Activated T-cell treated with anti-CD3 and anti-CD28 coated beads, Interleukin-2, amount 50 U/mL, for 1 hour (primary cell): ENCODE data around the gene MUC6.

Source experiments
- DNase-seq: peaks from one replicate; pipeline ENCODE4 v3.0.0-alpha.2; 2020

The MUC6 gene

DNA sequence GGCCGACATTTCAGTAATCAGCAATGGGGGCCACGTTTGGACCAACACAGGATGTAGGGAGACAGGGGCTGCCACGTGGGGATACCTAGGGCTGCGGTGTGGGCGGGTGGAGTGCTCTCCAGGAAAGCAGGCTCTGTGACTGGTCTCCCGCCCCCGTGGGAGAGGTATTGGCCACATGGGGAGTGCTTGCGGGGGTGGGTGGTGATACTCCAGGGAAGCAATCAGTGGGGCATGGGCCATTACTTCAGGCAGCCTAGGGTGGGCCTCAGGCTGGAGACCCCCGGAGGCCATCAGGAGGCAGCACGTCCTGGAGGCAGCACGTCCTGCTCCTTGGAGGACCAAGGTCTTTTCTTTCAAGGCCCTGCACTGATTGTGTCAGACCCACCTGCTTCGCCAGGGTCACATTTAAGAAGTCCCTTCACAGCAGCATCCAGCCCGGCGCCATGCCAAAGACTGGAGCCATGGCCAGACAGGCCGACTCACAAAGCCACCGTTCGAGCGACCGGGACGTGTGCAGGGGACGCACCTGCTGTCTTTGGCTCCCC is 35.1 kb upstream of the MUC6 start:
- DNase-seq: peak; percentile 10

- peak; percentile 12 for DNase-seq
These were observed 34.3 kb upstream of the MUC6 start for GRCh38 chr11:1070594-1071462.

- DNase-seq: no peak
These were observed 33.2 kb upstream of the MUC6 start for GRCh38 chr11:1069740-1070139.

GRCh38 chr11:1067812-1068496 is 31.4 kb upstream of the MUC6 start:
- no peak for DNase-seq

DNA sequence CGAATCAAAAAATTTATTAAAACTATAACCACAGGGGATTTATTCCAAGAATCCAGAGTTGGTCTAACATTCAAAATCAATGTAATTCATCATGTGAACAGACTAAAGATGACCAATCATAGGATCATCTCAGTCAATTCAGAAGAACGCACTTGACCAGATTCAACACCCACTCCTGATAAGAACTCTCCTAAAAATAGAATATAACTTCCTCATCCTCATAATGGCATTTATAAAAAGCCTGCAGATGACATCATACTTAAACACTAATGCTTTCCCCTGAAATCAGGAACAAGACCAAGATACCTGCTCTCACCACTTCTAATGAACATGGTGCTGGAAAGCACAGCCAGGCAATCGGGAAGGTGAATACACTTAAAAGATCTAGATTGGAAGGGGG is 27.6 kb upstream of the MUC6 start:
- DNase-seq: no peak

DNA sequence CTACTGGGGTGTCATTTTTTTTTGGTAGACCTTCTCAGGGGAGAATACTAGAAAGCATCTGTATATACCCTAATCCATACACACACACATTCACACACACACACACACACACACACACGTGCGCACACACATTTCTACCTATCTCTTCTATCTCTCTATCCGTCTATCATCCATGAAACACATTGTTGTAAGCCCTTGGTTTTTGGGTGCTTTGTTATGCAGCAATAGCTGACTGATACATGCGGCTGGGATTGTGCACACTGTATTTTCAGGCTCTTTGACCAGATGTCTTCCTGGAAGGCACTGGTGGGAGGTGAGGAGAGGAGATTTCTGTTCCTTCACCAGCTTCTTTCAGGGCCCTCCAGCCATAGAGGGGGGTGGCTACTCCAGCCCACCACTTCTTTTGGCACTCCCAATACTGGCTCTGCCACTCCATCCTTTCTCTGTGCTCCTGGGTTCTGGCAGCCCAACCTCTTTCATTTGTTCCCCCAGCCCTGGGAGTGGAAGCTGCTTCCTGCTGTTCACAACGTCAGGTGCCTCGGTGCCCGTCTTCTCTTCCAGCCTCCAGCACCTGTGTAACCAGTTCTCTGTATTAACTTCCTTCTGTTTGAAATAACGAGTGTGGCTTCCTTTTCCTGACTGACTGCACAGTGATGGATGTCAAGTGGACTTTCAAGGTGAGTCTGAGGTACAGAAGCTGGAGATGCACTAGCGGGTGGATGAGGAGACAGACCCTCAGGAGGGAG is 25.7 kb upstream of the MUC6 start:
- no peak for DNase-seq

DNA sequence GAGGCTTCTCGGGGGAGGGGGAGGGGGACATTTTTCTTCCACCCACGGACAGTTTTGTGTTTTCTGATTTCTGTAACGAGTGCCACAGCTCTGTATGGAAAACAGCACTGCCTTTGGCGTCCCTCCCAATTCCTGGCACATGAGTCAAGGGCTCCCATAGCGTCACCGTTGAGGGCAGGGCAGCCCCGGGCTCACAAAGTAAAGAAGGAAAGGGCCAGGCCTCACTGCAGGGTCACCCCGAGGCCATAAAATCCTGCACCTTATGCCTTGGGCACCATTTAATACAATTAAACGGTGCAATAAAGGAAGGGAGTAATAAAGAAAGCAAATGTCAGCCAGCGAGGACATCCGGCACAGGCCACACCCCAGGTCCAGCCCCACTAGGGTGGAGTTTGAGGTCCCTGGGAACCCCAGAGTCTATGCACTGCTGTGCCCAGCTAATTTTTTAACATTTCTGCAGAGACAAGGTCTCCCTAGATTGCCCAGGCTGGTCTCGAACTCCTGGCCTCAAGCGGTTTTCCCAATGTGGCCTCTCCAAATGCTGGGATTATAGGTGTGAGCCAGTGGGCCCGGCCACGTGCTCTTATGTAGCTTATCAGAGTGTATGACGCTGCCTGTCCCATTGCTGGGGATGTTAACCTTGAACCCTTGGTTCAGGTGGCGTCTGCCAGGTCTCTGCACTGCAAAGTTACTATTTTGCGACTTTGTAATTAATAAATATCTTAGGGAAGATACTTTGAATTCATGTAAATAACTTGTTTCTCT is 24.5 kb upstream of the MUC6 start:
- DNase-seq: no peak

GRCh38 chr11:1060410-1060809 is 23.9 kb upstream of the MUC6 start:
- DNase-seq: no peak

DNA sequence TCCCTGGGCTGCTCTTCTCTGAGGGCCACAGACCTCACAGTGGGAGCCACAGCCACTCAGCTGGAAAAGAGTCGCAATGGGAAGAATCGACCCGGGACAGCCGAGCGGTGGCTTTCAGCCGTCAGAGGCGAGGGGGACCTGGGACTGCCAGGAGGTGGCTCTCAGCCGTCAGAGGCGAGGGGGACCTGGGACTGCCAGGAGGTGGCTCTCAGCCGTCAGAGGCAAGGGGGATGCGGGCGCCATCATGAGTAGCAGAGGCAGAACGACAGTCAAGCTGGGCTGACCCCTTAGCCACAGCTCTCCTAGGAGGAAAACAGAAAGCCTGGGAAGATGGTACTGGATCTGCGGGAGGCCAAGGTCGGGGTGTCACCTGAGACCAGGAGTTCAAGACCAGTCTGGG is 23.2 kb upstream of the MUC6 start:
- DNase-seq: no peak

DNA sequence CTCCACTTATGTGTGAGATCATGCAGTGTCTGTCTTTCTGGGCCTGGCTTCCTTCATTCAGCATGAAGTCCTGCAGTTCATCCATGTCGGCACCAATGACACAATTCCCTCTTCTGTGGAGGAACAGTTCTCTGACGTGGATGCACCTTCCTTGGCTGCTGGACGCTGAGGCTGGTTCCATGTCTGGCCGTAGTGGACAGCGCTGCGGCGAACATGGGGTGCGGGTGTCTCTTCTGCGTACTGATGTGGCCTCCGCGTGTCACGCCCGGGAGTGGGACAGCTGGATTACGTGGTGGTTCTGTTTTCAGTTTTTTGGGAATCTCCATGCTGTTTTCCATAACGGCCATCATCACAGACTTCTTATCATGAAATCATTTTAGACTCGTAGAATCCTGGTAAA is 21.3 kb upstream of the MUC6 start:
- no peak for DNase-seq

- DNase-seq: no peak
These were observed 19.7 kb upstream of the MUC6 start for GRCh38 chr11:1055990-1056771.

DNA sequence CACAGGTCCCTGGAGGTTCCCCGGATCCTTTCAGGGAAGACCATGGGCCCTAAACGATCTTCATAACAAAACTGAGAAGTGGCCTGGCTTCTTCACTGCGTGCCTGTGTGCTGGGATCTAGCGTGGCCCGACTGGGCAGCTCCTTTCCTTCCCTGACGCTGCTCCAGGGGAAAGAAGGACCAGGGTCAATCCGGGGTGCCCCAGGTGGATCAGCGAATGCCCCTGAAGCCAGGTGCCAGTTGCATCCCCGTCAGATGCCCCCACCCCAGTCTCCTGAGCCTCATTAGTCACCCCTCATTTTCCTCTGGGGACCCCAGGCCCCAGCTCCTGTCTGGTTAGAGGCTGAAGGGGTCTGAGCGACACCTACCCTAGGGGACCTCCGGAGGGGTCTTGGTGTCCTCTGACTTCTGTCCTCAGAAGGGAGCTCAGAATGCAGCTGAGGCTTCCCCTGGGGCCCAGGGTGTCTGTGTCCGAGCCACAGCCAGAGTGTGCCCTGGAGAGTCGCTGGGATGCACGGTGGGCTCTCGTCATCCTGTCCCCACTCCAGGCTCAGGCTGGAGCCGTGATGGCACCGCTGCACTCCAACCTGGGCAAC is 18.7 kb upstream of the MUC6 start:
- DNase-seq: peak; percentile 9

GRCh38 chr11:1054143-1055108 is 17.9 kb upstream of the MUC6 start:
- DNase-seq: peak; percentile 10

- DNase-seq: no peak
These were observed 16.8 kb upstream of the MUC6 start for GRCh38 chr11:1053121-1053901.

DNA sequence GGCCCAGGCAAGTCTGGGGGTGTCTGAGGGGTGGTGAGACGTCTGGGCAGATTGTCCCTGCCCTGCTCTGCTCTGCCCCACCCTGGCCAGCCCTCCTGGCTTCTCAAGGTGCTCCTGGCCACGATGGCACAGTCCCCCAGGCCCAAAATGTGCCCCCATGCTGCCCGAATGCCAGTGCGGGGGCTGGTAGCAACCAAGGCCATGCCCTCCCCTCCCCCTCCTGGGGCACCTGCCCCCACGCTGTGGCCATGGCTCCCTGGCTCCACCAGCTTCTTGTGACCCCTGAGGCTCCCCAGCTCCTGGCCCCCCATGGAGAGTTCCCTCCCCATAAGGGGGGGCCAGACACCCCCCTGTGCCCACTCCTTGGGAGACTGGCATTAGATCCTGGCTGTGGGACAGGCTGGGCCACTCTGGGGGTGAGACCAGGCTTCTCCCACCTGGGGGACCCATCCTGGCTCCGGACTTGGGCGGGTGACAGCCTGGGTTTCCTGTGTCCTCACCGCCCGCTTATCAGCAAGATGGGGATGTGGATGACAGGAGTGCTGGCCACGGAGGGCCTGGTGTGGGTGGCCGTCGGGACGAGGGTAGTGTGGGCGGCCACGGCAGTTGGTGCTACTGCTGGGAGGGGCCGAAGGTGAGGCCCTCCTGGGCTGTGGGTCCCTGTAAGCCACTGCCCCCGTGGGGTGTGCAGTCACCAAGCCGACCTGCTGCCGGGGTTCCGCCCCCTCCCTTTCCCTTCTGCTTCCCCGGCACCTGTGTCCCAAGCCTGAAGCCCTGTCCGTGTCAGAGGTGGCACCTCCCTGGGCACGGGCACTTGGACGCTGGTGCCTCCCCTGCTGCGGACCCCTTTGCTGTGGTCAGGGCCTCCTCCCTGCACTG is 15.9 kb upstream of the MUC6 start:
- DNase-seq: no peak

DNA sequence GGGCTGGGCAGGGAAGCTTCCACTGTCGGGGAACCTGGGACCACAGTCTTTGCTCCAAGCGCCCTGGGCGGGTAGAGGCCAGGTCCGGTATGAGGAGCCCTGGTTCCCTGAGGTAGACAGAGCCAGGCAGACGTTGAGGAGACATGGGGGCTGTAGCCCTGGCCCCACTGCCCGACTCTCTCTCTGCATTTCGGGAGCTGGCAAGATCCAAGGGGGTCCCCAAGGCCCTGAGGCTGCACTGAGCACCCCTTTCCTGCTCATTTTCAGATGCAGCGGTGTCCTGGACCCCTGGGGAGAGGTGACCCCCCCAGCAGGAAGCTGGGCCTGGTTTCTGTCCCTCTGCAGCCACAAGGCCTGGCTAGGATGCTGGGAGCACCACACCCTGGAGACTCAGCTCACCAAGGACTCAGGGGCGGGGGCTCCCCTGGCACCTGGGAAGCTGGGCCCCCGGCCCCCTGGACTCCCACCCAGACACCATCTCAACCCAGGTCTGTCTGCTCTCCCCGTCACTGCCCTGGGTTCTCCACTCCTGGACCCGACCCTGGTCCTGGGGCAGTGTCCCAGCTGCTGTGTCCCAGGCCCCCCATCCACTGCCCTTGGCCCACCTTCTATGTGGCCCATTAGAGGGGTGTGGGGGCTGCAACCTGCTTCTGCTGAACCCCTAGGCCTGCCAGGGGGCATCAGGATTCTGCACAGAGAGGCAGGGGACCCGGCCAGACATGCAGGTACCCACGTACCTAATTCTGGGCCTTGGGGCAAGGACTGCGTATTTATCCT is 15.0 kb upstream of the MUC6 start:
- DNase-seq: no peak

DNA sequence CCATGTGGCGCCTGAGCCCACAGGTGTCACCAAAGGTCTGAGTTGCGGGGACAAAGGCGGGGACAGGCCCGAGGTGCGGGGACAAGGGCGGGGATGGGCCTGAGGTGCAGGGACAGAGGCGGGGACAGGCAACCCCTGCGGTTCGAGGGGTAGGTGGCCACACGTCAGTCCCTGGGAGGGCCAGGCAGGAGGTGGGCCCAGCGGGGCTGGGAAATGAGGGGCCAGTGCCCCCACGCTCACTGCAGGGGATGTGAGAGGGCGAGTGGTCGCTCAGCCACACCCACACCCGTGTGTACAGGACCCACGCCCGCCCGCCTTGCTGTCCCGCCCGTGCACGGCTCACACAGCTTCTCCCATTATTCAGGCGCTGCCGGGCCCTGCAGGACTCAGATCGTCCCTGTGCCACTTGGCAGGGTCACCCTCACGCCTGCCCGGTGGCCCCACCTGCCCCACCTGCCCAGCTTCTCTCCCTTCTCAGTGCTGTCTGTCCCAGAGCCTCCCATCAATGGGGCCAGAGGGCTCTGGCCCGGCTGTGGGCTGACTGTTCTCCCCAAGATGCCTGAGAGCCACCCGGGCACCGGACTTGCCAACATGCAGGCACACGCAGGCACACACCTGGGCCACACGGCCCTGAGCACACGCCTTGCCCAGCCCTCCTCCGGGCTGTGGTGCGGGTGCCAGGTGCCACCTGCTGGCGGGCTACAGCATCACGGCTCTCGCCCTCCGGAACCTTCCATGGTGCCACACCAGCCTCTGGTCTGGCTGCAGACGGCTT is 14.2 kb upstream of the MUC6 start:
- DNase-seq: peak; percentile 78
